Hypothalamus (tissue), 51 donors: ENCODE measurements around the gene CXCL14.

ENCODE experiments used
- DNase-seq, 51 donors: peaks; one replicate each; lab custom pipeline; 2025; lab: John Stamatoyannopoulos, UW

Gene CXCL14

GRCh38 chr5:135569755-135570452, 8.9 kb downstream of the CXCL14 start:
- peak in 6 of 51 donors; percentile 11 to 28 (median 14) for DNase-seq

GRCh38 chr5:135568923-135569360, 9.8 kb downstream of the CXCL14 start:
- no peak for DNase-seq

- peak in 17 of 51 donors; percentile 8 to 52 (median 24) for DNase-seq
Measured at GRCh38 chr5:135568246-135568645, 10.5 kb downstream of the CXCL14 start.

- DNase-seq: no peak
Measured at GRCh38 chr5:135567661-135568060, 11.1 kb downstream of the CXCL14 start.

GRCh38 chr5:135566422-135567400, 12.1 kb downstream of the CXCL14 start:
- DNase-seq: no peak

- peak in 41 of 51 donors; percentile 7 to 77 (median 45) for DNase-seq
Measured at GRCh38 chr5:135565725-135566421, 12.9 kb downstream of the CXCL14 start.

GRCh38 chr5:135565266-135565665, 13.5 kb downstream of the CXCL14 start:
- DNase-seq: peak in 1 of 51 donors; percentile 33

- DNase-seq: no peak
Measured at GRCh38 chr5:135564331-135564730, 14.5 kb downstream of the CXCL14 start.

GRCh38 chr5:135561266-135561665, 17.5 kb downstream of the CXCL14 start:
- DNase-seq: no peak

- peak in 48 of 51 donors; percentile 18 to 85 (median 60) for DNase-seq
Measured at GRCh38 chr5:135560858-135561257, 17.9 kb downstream of the CXCL14 start.

GRCh38 chr5:135559354-135559753, 19.4 kb downstream of the CXCL14 start:
- no peak for DNase-seq

GRCh38 chr5:135557076-135557838, 21.5 kb downstream of the CXCL14 start:
- peak in 13 of 51 donors; percentile 10 to 48 (median 24) for DNase-seq

- no peak for DNase-seq
Measured at GRCh38 chr5:135556620-135557019, 22.2 kb downstream of the CXCL14 start.

GRCh38 chr5:135555530-135555929, 23.3 kb downstream of the CXCL14 start:
- no peak for DNase-seq

- peak in 17 of 51 donors; percentile 2 to 36 (median 16) for DNase-seq
Measured at GRCh38 chr5:135553688-135554462, 24.9 kb downstream of the CXCL14 start.

GRCh38 chr5:135551593-135552447, 27.0 kb downstream of the CXCL14 start:
- peak in 41 of 51 donors; percentile 2 to 80 (median 45) for DNase-seq

- no peak for DNase-seq
Measured at GRCh38 chr5:135549413-135549812, 29.4 kb downstream of the CXCL14 start.

- no peak for DNase-seq
Measured at GRCh38 chr5:135547590-135548254, 31.1 kb downstream of the CXCL14 start.
